HG03354 (cell line): Measurements from ENCODE around the gene SYT3.
A peak's percentile ranks its signal among the peaks of the same experiment; 100 is the strongest.

Experiments
- ATAC-seq: cut with Tn5 transposase; IDR thresholded peaks from one replicate; pipeline ENCODE4 v1.9.1; 2021; ENCODE audit warnings: mild to moderate bottlenecking; ENCODE audit not compliant: unreplicated experiment, poor library complexity, severe bottlenecking

SYT3 gene

GRCh38 chr19:50639121-50640112 is at the start of gene SYT3:
Gene SYT3, minus strand, starts transcription at chr19:50639881. Its CDS starts 2,470 bp downstream, at chr19:50637411.
- no peak for ATAC-seq

GRCh38 chr19:50688766-50689165 is 49.1 kb upstream of the SYT3 start:
- no peak for ATAC-seq

- ATAC-seq: no peak
These were observed 46.8 kb upstream of the SYT3 start for GRCh38 chr19:50686310-50687032.

GRCh38 chr19:50679177-50680125 is 39.8 kb upstream of the SYT3 start:
- ATAC-seq: peak; percentile 82

GRCh38 chr19:50678323-50678722 is 38.6 kb upstream of the SYT3 start:
- ATAC-seq: no peak

GRCh38 chr19:50677636-50678035 is 38.0 kb upstream of the SYT3 start:
- no peak for ATAC-seq

GRCh38 chr19:50676625-50677197 is 37.0 kb upstream of the SYT3 start:
- no peak for ATAC-seq

GRCh38 chr19:50673118-50673517 is 33.4 kb upstream of the SYT3 start:
- no peak for ATAC-seq

GRCh38 chr19:50670102-50670380 is 30.4 kb upstream of the SYT3 start:
- no peak for ATAC-seq

GRCh38 chr19:50669302-50670101 is 29.8 kb upstream of the SYT3 start:
- no peak for ATAC-seq

- no peak for ATAC-seq
These were observed 29.2 kb upstream of the SYT3 start for GRCh38 chr19:50668879-50669278.

- ATAC-seq: no peak
These were observed 28.7 kb upstream of the SYT3 start for GRCh38 chr19:50668416-50668815.

GRCh38 chr19:50667759-50668231 is 28.1 kb upstream of the SYT3 start:
- ATAC-seq: no peak

- ATAC-seq: no peak
These were observed 27.6 kb upstream of the SYT3 start for GRCh38 chr19:50667177-50667758.

GRCh38 chr19:50666346-50667176 is 26.9 kb upstream of the SYT3 start:
- no peak for ATAC-seq

GRCh38 chr19:50664204-50664603 is 24.5 kb upstream of the SYT3 start:
- ATAC-seq: no peak

- ATAC-seq: no peak
These were observed 23.8 kb upstream of the SYT3 start for GRCh38 chr19:50663482-50663790.
